ENCODE results near the gene C9orf152. TPM values are rescaled to one million over a fixed set of nuclear protein-coding genes. Genes with fewer than 3 reads are reported as not detected.

The C9orf152 gene
- polyA plus RNA-seq, 1 of the 3 experiments (the other 2 are of a cell fraction), result not detected

- POLR2A ChIA-PET, result no interaction called here
Measured at GRCh38 chr9:110155751-110156150, 52.2 kb downstream of the C9orf152 start.

More at GRCh38 chr9:110155751-110156150, 52.2 kb downstream of the C9orf152 start:
- no peak overlapping the region for H2AFZ ChIP-seq (ENCODE audit: low read depth)
- no peak overlapping the region for H3K4me3 ChIP-seq (ENCODE audit: low read depth in 2 of 2, low read length in 1 of 2)
- no peak for DNase-seq
- H3K27me3 ChIP-seq (ENCODE audit: insufficient read depth), result no peaks in the 10 kb centered on the region
- no peaks in the 10 kb centered on the region for H3K9me3 ChIP-seq
- H3K36me3 ChIP-seq (replicated peaks in 1 of 2; ENCODE audit: control insufficient read depth in 1 of 2, insufficient read depth in 2 of 2, low read length in 1 of 2), result peaks cover 4 to 14% of the 10 kb centered on the region in 2 experiments
- CTCF ChIA-PET, result interaction anchor here (1.7 to 10.9 kb wide), 2 partner anchors 12 to 253 kb away, joined by 3 to 179 read pairs; no protein-coding TSS in a partner anchor
- peaks cover 4% of the 10 kb centered on the region for H3F3A ChIP-seq (replicated peaks; ENCODE audit: insufficient read depth)
- H4K20me1 ChIP-seq (ENCODE audit: insufficient read depth), result peaks cover 99% of the 10 kb centered on the region
- no peak overlapping the region for H3K4me2 ChIP-seq
- H3K4me1 ChIP-seq (ENCODE audit: control insufficient read depth in 1 of 2, insufficient read depth in 2 of 2, low read depth in 1 of 2, low read length in 1 of 2), result peaks cover 0 to 13% of the 10 kb centered on the region in 2 experiments; a peak in 1 of 4 replicates
- no peak overlapping the region for H3K27ac ChIP-seq (ENCODE audit: low read depth in 2 of 2, low read length in 1 of 2)
- H3K9me2 ChIP-seq, result no peaks in the 10 kb centered on the region
- H3K79me2 ChIP-seq (ENCODE audit: insufficient read depth), result peaks cover 100% of the 10 kb centered on the region
- 92% methylated on average over 3 of the region's 3 CpGs for WGBS (ENCODE audit: low lambda C conversion rate)
- no peak overlapping the region for H3K9ac ChIP-seq
- no peak for TF ChIP-seq ZBTB33 (IDR thresholded peaks at IDR 0.05; ENCODE audit: borderline replicate concordance, low read depth)
- TF ChIP-seq FOXJ3 (CRISPR knock-in tag; IDR thresholded peaks at IDR 0.05), result no peak
- no peak for TF ChIP-seq IRF3 (IDR thresholded peaks at IDR 0.05; ENCODE audit: low read depth, low read length)
- TF ChIP-seq YY1 (IDR thresholded peaks at IDR 0.05; ENCODE audit: low read depth), result no peak
- no peak for TF ChIP-seq JUND (IDR thresholded peaks at IDR 0.05)
- no peak for TF ChIP-seq MXI1 (IDR thresholded peaks at IDR 0.05; ENCODE audit: low read depth, low read length)
- TF ChIP-seq FOSL2 (IDR thresholded peaks at IDR 0.05; ENCODE audit: borderline replicate concordance, low read depth), result no peak
- no peak for TF ChIP-seq EP300 (IDR thresholded peaks at IDR 0.05; ENCODE audit: borderline replicate concordance in 1 of 2, low read depth in 1 of 2, low read length in 1 of 2)
- no peak for TF ChIP-seq RAD21 (IDR thresholded peaks at IDR 0.05; ENCODE audit: low read length)
- no peak for TF ChIP-seq REST (IDR thresholded peaks at IDR 0.05; ENCODE audit: low read depth, low read length)
- TF ChIP-seq NRF1 (IDR thresholded peaks at IDR 0.05; ENCODE audit: low read depth, low read length), result no peak
- no peak for TF ChIP-seq TCF12 (IDR thresholded peaks at IDR 0.05)
- TF ChIP-seq PBX3 (IDR thresholded peaks at IDR 0.05), result no peak
- no peak for TF ChIP-seq MEF2A (IDR thresholded peaks at IDR 0.05; ENCODE audit: borderline replicate concordance, low read depth)
- TF ChIP-seq TEAD4 (IDR thresholded peaks at IDR 0.05; ENCODE audit: borderline replicate concordance, insufficient read depth), result no peak
- TF ChIP-seq POLR2AphosphoS5 (IDR thresholded peaks at IDR 0.05; ENCODE audit: low read depth, low read length), result no peak
- no peak for TF ChIP-seq GABPA (IDR thresholded peaks at IDR 0.05; ENCODE audit: low read depth)
